Measurements from ENCODE around the gene HFE.
A peak's percentile ranks its signal among the peaks of the same experiment; 100 is the strongest.
"Not testable (repeated sequence)": the region's sequence is repeated elsewhere in the genome, so short reads cannot be mapped to it uniquely, and the experiment has no call there.

The HFE gene

DNA sequence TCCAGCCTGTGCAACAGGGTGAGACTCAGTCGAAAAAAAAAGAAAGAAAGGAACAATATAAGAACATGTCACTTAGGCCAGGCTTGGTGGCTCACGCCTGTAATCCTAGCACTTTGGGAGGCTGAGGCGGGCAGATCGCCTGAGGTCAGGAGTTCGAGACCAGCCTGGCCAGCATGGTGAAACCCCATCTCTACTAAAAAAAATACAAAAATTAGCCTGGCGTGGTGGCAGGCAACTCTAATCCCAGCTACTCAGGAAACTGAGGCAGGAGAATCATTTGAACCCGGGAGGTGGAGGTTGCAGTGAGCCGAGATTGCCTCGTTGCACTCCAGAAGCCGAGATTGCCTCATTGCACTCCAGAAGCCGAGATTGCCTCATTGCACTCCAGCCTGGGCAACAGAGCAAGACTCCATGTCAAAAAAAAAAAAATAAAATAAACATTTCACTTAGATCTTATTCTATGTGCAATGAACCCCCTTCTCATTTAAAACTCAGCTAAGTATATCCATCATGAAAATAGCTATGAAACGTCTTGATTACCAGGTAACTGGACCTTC lies 28.7 kb upstream of the HFE start:
- DNase-seq: not testable (repeated sequence)

DNA sequence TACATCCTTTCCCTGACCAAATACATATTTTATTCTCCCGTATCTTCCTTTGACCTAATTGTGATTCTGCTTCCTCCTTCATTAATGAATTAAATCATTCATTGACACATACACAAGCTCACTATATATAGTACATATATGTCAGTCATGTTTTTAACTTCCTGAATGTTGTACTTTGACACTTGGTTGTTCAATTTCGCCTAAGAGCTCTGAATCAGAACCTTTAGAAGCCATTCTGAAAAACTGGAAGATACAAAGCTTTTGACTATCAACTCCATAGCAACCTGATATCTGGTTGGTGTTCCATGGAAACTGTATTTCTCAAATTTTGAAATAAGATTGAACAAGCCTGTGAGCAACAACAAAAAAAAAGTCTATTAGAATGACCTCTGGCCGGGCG lies 27.3 kb upstream of the HFE start:
- no peak for DNase-seq

DNA sequence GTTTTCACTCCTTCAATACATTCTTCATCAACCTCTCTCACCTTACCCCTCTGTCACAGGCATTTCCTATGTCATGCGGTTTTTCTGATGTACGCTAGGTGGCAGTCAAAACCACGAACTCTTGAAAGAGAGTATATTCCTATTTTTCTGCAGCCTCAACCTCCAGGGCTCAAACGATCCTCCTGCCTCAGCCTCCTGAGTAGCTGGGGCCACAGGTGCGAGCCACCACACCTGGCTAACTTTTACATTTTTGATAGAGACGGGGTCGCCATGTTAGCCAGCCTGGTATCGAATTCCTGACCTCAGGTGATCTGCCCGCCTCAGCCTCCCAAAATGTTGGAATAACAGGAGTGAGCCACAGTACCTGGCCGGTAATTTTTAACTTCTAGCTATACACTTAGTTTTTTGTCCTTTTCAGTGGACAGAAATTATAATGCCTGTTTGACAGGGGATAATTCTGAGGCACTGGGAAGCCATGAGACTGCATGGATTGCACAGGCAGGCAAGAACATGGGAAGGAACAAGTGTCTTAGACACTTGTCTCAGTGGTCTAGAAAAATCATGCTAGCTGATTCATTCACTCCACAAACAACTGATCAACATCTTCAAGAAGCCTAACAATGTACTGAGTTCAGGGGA lies 22.5 kb upstream of the HFE start:
- DNase-seq: peak in 4 of 56 donors; percentile 2 to 14 (median 3)

DNA sequence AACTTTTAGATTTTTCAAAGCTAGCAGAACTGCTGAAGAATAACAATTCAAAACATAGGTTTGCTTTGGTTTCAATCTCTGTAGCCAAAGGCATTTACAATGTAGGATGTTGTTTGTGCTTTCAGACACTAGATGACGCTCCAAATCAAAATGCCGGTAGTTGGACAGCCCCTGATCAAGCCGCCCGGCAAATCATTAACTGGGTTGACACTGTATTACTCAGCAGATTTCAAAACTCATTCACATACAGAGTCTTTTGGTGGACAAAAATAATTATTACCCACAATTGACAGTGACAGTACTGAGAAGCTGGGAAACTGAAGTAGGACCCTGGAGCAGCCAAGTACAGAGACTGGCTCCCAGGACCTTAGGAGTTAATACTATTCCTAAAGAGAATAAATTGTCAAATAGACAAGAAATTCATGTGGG lies 21.3 kb upstream of the HFE start:
- peak in 37 of 56 donors; percentile 1 to 60 (median 11) for DNase-seq

DNA sequence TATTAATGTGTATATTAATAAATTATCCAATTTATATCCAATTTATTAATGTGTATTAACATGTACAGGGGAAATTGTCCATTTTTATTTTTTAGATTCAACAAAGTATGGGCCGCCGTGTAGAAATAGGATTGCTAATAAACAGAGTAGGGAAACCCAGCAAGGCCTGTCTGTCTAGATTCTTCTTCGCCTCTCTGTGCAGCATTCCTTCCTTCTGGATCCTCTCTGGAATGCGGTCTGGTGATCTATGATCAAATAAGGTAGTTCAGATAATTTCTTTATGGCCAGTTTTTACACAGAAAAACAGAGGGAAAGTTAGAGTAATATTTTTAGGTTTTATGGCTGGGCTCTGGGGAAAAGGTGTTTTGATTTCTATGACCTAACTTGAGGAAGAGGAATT lies 19.9 kb upstream of the HFE start:
- DNase-seq: no peak

DNA sequence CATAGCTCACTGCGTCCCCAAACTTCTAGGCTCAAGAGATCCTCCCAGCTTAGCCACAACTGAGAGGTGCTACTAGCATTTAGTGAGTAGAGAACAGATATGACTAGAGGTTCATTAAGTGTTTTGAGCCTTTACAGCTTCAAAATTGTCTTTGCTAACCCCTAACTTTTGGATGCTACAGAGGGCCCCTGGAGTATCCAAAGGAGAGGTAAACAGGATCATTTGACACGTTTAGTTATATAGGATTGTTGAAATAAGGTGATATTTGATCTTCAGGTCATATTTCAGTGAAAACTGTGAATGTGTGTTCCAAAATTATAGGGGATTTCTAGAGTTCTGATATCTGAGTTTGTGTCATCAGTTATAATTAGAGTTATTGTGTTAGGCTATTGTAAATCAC lies 19.2 kb upstream of the HFE start:
- DNase-seq: no peak

DNA sequence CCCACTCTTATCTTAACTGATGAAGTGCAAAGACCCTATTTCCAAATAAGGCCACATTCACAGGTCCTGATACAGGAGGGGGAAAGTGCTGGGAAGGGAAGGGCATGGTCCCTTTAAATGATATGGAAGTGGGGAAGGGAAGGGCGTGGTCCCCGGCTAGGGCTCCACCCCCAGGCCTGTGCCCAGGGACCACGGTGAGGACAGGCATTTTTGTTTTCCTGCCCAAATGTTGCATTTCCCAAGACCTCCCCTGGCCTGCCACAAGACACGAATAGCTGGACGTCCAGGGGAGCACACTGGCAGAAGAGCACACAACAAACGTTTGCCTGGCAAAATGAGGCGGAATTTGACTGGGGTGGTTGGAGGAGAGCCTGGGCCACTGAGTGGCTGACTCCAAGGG lies 16.1 kb upstream of the HFE start:
- DNase-seq: no peak

DNA sequence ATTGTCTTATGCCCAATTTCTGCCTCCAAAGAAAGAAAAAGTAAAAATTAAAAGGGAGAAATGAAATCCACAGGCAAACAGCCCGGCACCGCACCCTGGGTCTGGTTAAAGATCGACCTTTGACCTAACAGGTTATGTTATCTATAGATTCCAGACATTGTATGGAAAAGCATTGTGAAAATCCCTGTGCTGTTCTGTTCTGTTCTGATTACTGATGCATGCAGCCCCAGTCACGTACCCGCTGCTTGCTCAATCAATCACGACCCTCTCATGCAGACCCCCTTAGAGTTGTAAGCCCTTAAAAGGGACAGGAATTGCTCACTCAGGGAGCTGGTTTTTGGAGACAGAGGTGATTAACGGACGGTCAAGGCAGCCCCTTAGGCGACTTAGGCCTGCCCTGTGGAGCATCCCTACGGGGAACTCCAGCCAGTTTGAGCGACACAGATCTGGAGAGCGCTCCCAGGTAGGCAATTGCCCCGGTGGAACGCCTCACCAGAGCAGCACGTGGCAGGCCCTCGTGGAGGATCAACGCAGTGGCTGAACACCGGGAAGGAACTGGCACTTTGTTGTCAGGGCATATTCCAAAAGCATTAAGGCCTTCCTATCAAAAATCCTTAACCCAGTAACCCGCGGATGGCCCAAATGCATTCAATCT lies 12.0 kb upstream of the HFE start:
- no peak for DNase-seq

DNA sequence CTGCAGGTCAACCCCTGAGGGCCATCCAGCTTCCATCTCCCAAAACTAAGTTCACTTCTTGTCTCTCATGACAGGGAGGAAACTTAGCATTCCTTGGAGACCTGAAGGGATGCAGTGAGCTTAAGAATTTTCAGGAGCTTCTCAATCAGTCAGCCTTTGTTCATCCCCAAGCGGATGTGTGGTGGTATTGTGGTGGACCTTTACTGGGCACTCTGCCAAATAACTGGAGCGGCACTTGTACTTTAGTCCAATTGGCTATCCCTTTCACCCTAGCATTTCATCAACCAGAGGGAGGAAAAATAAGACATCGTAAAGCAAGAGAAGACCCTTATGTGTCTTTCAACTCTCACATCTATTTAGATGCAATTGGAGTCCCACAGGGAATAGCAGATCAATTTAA lies 9.2 kb upstream of the HFE start:
- DNase-seq: peak in 1 of 56 donors; percentile 10

DNA sequence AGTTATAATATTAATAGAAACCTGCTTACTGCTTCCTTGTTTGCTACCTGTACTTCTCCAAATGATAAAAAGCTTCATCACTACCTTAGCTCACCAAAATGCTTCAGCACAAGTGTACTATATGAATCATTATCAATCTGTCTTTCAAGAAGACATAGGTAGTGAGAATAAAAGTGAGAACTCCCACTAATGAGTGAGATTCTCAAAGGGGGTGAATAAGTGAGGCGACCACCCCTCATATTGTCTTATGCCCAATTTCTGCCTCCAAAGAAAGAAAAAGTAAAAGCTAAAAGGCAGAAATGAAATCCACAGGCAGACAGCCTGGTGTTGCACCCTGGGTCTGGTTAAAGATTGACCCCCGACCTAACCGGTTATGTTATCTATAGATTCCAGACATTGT lies 6.1 kb upstream of the HFE start:
- not testable (repeated sequence) for DNase-seq

DNA sequence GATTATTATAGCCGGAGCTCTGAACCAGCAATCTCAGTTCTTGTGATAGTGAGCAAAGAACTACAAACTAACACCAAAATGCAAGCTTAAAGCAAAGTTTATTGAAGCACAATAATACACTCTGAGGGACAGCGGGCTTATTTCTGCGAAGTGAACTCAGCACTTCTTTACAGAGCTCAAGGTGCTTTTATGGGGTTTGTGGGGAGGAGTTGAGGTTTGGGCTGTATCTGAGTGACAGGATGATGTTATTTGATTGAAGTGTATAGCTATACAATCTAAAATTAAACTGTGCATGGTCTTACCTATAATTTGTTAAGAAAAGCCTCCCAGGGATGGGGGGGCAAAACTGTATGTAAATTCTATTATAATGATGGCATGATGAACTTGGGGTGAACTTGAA lies 1.0 kb upstream of the HFE start:
- DNase-seq: no peak

DNA sequence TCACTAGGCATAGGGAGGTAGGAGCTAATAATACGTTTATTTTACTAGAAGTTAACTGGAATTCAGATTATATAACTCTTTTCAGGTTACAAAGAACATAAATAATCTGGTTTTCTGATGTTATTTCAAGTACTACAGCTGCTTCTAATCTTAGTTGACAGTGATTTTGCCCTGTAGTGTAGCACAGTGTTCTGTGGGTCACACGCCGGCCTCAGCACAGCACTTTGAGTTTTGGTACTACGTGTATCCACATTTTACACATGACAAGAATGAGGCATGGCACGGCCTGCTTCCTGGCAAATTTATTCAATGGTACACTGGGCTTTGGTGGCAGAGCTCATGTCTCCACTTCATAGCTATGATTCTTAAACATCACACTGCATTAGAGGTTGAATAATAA lies 1.1 kb downstream of the HFE start:
- no peak for DNase-seq

DNA sequence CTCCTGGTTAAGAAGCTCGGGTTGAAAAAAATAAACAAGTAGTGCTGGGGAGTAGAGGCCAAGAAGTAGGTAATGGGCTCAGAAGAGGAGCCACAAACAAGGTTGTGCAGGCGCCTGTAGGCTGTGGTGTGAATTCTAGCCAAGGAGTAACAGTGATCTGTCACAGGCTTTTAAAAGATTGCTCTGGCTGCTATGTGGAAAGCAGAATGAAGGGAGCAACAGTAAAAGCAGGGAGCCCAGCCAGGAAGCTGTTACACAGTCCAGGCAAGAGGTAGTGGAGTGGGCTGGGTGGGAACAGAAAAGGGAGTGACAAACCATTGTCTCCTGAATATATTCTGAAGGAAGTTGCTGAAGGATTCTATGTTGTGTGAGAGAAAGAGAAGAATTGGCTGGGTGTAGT lies 2.0 kb downstream of the HFE start:
- no peak for DNase-seq

DNA sequence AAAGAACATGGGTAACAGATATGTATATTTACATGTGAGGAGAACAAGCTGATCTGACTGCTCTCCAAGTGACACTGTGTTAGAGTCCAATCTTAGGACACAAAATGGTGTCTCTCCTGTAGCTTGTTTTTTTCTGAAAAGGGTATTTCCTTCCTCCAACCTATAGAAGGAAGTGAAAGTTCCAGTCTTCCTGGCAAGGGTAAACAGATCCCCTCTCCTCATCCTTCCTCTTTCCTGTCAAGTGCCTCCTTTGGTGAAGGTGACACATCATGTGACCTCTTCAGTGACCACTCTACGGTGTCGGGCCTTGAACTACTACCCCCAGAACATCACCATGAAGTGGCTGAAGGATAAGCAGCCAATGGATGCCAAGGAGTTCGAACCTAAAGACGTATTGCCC lies 5.2 kb downstream of the HFE start:
- DNase-seq: no peak

DNA sequence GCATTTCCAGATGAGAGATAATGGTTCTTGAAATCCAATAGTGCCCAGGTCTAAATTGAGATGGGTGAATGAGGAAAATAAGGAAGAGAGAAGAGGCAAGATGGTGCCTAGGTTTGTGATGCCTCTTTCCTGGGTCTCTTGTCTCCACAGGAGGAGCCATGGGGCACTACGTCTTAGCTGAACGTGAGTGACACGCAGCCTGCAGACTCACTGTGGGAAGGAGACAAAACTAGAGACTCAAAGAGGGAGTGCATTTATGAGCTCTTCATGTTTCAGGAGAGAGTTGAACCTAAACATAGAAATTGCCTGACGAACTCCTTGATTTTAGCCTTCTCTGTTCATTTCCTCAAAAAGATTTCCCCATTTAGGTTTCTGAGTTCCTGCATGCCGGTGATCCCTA lies 6.8 kb downstream of the HFE start:
- DNase-seq: no peak

DNA sequence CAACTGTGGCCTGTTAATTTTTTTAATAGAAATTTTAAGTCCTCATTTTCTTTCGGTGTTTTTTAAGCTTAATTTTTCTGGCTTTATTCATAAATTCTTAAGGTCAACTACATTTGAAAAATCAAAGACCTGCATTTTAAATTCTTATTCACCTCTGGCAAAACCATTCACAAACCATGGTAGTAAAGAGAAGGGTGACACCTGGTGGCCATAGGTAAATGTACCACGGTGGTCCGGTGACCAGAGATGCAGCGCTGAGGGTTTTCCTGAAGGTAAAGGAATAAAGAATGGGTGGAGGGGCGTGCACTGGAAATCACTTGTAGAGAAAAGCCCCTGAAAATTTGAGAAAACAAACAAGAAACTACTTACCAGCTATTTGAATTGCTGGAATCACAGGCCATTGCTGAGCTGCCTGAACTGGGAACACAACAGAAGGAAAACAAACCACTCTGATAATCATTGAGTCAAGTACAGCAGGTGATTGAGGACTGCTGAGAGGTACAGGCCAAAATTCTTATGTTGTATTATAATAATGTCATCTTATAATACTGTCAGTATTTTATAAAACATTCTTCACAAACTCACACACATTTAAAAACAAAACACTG lies 10.1 kb downstream of the HFE start:
- peak in 45 of 56 donors; percentile 2 to 75 (median 22) for DNase-seq

DNA sequence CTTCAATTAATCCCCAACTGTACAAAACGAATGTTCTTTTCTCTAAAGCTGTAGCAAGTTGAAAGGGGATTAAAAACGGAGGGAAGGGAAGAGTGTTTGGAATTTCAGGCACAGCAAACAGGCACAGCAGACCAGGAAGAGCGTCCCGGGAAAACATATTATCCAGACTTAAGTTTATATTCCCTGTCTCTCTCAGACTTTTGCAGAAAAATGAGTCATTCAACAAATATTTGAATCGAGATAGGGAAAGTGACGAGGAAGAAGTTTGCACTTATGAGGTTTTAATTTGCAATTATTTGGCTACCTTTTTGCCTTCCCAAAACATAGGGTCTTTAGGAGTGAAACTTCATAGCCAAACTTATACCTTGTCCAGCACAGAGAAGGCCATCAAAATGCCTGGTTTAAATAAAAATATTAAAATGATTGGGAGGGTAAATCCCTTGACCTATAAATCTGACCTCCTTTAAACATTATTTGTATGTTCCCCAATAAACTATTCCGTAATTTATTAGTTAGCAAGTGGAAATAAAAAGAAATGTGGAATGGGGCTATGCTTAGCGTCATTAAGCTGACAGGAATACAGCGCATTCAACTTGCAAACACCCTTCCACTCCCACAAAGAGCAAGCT lies 16.0 kb downstream of the HFE start:
- no peak for DNase-seq

DNA sequence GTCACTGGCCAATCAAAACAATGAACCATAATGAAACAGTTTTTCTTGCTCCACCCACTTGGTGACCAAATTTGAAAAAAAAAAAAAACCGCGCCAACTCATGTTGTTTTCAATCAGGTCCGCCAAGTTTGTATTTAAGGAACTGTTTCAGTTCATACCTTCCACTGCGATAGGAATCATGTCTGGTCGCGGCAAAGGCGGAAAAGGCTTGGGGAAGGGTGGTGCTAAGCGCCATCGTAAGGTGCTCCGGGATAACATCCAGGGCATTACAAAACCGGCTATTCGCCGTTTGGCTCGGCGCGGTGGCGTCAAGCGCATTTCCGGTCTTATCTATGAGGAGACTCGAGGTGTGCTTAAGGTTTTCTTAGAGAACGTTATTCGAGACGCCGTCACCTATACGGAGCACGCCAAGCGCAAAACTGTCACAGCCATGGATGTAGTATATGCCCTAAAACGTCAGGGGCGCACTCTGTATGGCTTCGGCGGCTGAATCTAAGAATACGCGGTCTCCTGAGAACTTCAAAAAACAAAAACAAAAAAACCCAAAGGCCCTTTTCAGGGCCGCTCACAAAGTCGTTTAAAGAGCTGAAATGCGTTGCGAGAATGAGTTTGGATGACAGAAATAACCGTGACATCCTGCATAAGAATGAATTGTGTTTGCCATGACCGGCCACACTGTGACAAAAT lies 16.7 kb downstream of the HFE start:
- DNase-seq: peak in 55 of 56 donors; percentile 42 to 89 (median 78)

DNA sequence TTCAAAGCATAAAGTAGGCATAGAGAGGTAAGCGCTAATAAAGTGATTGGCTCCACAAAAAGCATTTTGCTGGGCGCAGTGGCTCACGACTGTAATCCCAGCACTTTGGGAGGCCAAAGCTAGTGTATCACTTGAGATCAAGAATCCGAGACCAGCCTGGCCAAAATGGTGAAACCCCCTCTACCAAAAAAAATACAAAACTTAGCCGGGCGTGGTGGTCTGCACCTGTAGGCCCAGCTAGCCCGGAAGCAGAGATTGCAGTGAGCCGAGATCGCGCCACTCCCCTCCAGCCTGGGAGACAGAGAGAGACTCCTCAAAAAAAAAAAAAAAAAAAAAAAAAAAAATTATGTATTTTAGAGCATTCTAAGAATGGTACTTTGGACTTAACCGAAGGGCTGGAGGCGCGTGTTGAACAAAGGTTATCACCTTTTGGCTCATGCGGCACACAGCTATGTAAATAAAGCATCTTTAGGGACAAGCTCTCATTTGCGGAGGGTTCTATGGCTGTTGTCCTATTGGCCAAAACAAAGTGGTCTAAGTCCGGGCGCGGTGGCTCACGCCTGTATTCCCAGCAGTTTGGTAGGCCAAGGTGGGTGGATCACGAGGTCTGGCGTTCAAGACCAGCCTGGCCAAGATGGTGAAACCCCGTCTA lies 17.4 kb downstream of the HFE start:
- no peak for DNase-seq

DNA sequence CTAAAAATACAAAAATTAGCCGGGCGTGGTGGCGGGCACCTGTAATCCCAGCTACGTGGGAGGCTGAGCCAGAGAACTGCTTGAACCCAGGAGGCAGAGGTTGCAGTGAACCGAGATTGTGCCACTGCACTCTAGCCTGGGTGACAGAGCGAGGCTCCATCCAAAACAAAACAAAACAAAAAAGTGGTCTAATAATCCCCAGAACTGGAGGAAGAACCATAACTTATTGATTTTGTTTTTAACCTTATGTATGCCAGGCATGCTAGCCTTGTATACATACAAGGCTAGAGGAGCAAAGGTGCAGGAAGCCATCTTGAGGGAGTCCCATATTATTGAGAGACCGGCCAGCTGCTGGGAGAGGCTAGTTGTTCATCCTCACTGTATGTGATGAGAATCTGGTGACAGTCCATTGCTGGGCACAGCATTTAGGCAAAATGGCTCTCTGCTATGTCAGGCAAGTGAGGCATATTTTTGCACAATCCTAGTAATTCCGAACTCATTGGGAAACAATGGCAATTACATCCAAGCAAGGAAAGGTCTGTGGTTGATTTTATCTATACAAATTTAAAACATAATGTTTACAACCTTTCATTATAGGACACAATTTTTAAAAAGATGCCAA lies 18.0 kb downstream of the HFE start:
- no peak for DNase-seq

DNA sequence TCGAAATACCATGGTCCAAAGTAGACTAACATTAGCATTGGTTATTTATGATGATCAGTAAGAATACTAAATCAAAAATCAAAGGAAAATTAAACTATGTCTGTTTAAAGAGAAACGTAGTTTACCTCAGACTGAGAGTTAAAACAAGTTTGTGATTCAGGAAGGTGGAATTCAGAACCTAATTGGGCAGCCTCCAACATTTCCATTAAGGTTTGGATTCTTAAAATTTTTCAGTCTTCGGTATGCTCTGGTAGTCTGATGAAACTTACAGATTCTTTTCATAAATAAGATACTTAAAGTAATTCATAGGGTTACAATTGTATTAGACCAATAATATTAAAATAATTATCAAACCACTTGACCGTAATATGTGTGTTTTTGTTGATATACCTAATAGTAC lies 18.6 kb downstream of the HFE start:
- DNase-seq: no peak
